ENCODE data around the gene PITX3.
"Not testable (repeated sequence)": the region's sequence is repeated elsewhere in the genome, so short reads cannot be mapped to it uniquely, and the experiment has no call there.

The PITX3 gene

DNA sequence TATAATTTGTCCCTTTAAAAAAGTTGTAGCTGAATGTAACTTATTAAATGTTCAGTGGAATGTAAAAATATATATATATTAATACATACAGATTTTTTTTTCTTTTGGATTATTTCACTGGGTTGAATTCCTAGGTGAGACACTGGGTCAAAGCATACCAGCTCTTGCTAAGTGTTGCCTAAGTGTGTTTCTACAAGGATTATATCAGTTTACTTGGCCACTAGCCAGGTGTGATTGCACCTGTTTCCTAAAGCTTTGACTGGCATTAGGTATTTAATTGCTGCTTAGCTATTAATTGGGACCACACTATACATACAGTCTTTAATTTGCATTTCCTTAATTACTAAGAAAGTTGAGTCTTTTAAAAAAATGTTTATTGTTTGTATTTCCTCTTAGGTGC lies 20.7 kb downstream of the PITX3 start:
- TF ChIP-seq POLR2AphosphoS5 (IDR thresholded peaks at IDR 0.05; ENCODE audit: low read depth, low read length) (no peak), TAF1 (IDR thresholded peaks at IDR 0.05; ENCODE audit: borderline replicate concordance, low read depth, low read length) (no peak), POLR2A (IDR thresholded peaks at IDR 0.05; ENCODE audit: low read depth, low read length) (no peak)

DNA sequence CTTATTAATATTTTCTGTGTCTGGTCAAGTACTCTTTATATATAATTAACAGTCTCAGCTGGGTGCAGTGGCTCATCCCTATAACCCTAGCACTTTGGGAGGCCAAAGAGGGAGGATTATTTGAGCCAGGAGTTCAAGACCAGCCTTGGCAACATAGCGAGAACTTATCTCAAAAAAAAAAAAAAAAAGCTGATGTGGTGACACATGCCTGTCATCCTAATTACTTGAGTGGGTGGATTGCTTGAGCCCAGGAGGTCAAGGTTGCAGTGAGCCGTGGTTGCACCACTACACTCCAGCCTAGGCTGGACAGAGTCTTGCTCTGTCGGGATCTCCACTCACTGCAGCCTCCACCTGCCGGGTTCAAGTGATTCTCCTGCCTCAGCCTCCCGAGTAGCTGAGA lies 21.9 kb downstream of the PITX3 start:
- no peak for FAIRE-seq
- no peak for TF ChIP-seq TAF1 (IDR thresholded peaks at IDR 0.05; ENCODE audit: borderline replicate concordance, low read depth, low read length)
- TF ChIP-seq POLR2A (IDR thresholded peaks at IDR 0.05; ENCODE audit: low read depth, low read length): no peak
- no peak for TF ChIP-seq POLR2AphosphoS5 (IDR thresholded peaks at IDR 0.05; ENCODE audit: low read depth, low read length)

More for the DNA sequence above, 20.7 kb downstream of the PITX3 start:
- FAIRE-seq: no peak
- DNase-seq (ENCODE audit: insufficient read length): no peak

DNA sequence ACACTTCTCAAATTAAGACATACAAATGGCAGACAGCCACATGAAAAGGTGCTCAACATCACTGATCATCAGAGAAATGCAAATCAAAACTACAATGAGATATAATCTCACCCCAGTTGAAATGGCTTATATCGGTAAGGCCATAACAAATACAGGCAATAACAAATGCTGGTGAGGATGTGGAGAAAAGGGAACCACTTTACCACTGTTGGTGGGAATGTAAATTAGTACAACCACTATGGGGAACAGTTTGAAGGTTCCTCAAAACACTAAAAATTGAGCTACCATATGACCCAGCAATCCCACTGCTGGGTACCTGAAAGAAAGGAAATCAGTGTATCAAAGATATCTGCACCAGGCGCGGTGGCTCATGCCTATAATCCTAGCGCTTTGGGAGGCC lies 27.7 kb downstream of the PITX3 start:
- not testable (repeated sequence) for DNase-seq (ENCODE audit: insufficient read length); FAIRE-seq

More for the DNA sequence above, 21.9 kb downstream of the PITX3 start:
- no peak for DNase-seq (ENCODE audit: insufficient read length)

DNA sequence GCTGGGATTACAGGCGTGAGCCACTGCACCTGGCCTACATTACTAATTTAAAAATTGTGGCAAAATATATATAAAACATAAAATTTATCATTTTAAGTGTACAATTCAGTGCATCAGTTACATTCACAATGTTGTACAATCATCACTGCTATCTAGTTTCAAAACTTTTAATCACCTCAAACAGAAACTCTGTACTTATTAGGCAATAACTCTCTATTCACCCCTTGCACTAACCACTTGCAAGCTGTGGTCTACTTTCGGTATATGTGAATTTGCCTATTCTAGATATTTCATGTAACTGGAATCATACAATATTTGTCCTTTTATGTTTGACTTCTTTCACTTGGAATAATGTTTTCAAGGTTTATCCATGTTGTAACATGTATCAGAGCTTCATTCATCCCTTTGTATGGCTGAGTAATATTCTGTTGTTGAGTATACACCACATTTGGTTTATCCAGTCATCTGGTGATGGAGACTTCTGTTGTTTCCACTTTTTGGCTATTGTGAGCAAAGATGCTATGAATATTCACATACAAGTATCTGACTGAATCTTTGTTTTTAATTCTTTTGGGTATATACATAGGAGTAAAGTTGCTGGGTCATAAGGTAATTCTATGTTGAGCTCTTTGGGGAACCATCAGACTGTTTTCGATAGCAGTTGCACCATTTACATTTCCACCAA lies 29.6 kb downstream of the PITX3 start:
- no peak for DNase-seq (ENCODE audit: insufficient read length)
- FAIRE-seq: no peak
- no peak for TF ChIP-seq POLR2A (IDR thresholded peaks at IDR 0.05; ENCODE audit: low read depth, low read length)

DNA sequence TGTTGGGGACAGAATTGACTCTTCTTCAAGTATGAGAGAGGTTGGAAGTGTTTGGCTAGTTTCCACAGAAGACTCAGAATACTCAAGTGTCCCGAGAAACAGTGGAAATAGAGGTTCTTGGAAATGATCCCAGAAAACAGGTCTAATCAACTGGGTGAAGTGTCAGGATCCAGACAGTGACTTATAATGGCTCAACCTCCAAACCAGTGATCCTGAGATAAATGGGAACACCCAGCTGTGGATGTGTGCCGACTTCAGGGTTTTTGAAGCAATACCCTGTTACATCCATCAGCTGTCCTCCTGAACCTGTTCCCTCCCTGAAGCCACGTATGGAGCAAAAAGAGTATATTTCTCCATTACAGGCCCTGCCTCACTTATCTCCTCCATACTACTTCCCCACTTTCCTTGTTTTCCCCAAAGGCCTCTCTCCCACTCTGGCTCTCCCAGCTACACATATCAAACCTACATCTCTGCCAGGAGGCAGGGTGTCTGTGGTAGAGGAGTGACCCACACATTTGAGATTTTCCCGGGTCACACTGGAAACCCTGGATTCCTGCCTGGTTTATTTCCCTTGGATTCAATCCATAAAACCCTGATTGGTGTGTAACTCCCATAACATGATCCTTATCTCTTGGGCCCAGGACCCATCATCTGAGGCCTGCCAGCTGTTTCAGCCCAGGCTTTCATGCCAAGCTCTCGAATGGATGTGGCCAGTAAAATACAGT lies 32.8 kb downstream of the PITX3 start:
- TF ChIP-seq POLR2A (IDR thresholded peaks at IDR 0.05; ENCODE audit: low read depth, low read length): no peak
- no peak for TF ChIP-seq POLR2AphosphoS5 (IDR thresholded peaks at IDR 0.05; ENCODE audit: low read depth, low read length)
- TF ChIP-seq TAF1 (IDR thresholded peaks at IDR 0.05; ENCODE audit: borderline replicate concordance, low read depth, low read length): no peak
- FAIRE-seq (no peak), DNase-seq (ENCODE audit: insufficient read length) (no peak)

DNA sequence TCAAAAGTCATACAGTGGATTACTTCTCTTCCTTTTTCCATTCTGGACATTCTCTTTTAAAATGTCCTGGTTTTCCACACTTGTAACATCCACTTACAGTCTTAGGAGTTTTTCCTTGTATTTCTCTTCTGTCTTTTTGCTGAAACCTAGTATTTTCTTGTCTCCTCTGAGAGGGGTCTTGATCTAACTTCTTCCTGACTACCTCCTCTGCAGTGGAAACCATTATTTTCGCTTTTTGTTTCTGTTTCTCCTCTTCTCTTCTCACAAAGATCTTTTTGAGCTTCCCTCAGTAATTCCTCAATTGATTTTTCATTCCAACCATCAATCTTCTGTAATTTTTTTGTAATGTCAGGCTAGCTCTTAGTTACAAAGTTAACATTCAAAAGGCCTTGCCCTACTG lies 38.9 kb downstream of the PITX3 start:
- DNase-seq (ENCODE audit: insufficient read length) (no peak), FAIRE-seq (no peak)
- TF ChIP-seq POLR2AphosphoS5 (IDR thresholded peaks at IDR 0.05; ENCODE audit: low read depth, low read length) (no peak), POLR2A (IDR thresholded peaks at IDR 0.05; ENCODE audit: low read depth, low read length) (no peak), TAF1 (IDR thresholded peaks at IDR 0.05; ENCODE audit: borderline replicate concordance, low read depth, low read length) (no peak)

DNA sequence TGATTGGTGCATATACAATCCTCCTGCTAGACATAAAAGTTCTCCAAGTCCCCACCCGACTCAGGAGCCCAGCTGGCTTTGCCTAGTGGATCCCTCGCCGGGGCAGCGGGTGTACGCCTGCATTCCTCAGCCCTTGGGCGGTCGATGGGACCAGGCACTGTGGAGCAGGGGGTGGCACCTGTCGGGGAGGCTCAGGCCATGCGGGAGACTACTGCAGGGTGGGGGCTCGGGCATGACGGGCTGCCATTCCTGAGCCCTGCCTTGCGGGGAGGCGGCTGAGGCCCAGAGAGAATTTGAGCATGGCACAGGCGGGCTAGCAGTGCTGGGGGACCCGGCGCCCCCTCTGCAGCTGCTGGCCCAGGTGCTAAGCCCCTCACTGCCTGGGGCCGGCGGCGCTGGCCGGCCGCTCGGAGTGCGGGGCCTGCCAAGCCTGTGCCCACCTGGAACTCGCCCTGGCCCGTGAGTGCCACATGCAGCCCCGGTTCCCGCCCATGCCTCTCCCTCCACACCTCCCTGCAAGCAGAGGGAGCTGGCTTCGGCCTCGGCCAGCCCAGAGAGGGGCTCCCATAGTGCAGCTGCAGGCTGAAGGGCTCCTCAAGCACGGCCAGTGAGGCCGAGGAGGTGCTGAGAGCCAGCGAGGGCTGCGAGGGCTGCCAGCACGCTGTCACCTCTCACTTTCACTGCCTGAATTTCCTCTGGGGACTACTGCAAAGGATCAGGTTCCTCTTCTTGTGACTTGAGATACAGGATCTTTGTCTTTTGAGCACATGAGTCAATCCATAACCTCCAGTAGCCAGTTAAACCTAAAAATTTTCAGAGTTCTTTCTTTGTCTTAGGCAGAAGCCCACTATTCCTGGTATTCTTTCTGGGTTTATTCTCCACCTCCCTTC lies 40.3 kb downstream of the PITX3 start:
- DNase-seq (ENCODE audit: insufficient read length): no peak
- FAIRE-seq: no peak
- TF ChIP-seq POLR2A (IDR thresholded peaks at IDR 0.05; ENCODE audit: low read depth, low read length) (no peak), POLR2AphosphoS5 (IDR thresholded peaks at IDR 0.05; ENCODE audit: low read depth, low read length) (no peak), TAF1 (IDR thresholded peaks at IDR 0.05; ENCODE audit: borderline replicate concordance, low read depth, low read length) (no peak)

DNA sequence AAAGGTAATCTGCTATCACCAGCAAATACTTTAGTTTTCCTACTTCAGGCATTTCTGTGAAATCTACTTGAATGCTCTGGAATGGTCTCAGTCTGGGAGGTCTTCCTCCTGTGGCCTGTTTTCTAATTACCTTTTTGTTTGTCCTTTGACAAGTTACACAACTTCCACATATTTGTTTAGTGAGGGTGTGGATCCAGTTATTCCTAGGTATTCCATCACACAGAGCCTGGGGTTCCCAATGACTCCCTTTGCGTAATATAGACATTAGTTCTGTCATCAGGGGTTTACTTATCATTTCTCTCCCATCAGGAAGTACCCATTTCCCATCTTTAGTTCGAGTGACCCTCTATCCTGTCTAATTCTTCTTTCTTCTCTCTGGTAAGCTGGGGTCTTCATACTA lies 43.3 kb downstream of the PITX3 start:
- no peak for TF ChIP-seq POLR2AphosphoS5 (IDR thresholded peaks at IDR 0.05; ENCODE audit: low read depth, low read length)
- no peak for TF ChIP-seq TAF1 (IDR thresholded peaks at IDR 0.05; ENCODE audit: borderline replicate concordance, low read depth, low read length)
- TF ChIP-seq POLR2A (IDR thresholded peaks at IDR 0.05; ENCODE audit: low read depth, low read length): no peak
- FAIRE-seq: no peak
- DNase-seq (ENCODE audit: insufficient read length): no peak

DNA sequence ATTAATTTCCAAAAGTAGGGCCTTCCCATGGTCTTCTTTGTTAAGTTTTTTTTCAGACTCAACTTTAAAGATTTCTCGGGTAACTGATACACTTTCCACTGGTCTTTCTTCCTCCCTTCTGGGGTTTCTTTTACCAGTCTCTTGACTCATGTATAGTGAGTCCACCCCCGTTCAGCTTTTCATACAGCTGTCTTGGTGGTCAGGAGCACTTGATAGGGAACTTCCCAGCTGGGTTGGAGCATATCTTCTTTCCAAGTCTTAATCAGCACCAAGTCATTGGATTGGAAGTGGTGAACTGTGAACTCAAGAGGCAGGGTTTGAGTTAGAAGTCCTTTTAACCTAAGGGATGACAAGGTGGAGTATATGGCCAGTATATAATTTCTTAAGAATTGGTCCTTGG lies 44.4 kb downstream of the PITX3 start:
- no peak for FAIRE-seq
- no peak for TF ChIP-seq TAF1 (IDR thresholded peaks at IDR 0.05; ENCODE audit: borderline replicate concordance, low read depth, low read length)
- TF ChIP-seq POLR2AphosphoS5 (IDR thresholded peaks at IDR 0.05; ENCODE audit: low read depth, low read length): no peak
- TF ChIP-seq POLR2A (IDR thresholded peaks at IDR 0.05; ENCODE audit: low read depth, low read length): no peak
- no peak for DNase-seq (ENCODE audit: insufficient read length)

DNA sequence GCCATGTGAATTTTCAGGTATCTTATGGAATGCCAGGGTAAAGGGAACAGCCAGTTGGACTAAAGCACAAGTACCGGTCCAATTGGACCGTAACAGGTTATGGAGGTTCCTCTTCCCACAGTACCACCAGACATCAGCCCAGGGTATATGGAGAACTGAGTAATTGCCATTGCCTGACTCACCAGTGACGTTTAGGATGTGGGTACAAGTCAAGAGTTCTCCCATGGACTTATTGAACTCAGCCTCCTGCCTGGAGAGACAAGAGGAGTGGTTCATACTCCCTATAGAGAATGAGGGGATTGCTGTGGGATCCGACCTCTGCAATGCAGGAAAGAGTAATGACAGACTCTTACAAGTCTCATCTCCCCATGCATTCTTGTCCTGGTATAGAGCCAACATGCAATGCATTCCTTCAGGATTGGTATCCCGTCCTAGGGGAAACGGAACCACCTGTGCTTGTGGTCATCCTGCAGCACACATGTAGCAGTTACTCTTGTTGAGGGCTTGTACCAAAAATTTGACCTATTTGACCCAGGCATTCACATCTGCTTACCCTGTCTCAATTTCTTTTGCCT lies 45.9 kb downstream of the PITX3 start:
- DNase-seq (ENCODE audit: insufficient read length) (no peak), FAIRE-seq (no peak)
- no peak for TF ChIP-seq TAF1 (IDR thresholded peaks at IDR 0.05; ENCODE audit: borderline replicate concordance, low read depth, low read length)

DNA sequence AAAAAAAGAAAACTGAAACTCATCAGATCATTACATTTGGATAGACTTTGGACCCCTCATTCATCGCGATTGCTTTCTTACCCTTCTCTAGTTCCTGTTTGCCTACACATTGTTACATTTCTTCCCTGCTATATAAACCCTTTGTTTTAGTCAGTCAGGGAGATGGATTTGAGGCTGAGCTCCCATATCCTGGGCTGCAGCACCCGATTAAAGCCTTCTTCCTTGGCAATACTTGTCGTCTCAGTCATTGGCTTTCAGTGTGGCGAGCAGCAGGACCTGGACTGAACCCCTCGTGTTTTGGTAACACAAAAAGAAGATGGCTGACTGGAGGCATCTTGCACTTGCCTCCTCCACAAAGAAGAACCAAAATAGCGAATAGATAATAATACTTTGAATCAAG lies 49.4 kb downstream of the PITX3 start:
- FAIRE-seq: no peak
- no peak for DNase-seq (ENCODE audit: insufficient read length)
- TF ChIP-seq POLR2AphosphoS5 (IDR thresholded peaks at IDR 0.05; ENCODE audit: low read depth, low read length) (no peak), POLR2A (IDR thresholded peaks at IDR 0.05; ENCODE audit: low read depth, low read length) (no peak), TAF1 (IDR thresholded peaks at IDR 0.05; ENCODE audit: borderline replicate concordance, low read depth, low read length) (no peak)

DNA sequence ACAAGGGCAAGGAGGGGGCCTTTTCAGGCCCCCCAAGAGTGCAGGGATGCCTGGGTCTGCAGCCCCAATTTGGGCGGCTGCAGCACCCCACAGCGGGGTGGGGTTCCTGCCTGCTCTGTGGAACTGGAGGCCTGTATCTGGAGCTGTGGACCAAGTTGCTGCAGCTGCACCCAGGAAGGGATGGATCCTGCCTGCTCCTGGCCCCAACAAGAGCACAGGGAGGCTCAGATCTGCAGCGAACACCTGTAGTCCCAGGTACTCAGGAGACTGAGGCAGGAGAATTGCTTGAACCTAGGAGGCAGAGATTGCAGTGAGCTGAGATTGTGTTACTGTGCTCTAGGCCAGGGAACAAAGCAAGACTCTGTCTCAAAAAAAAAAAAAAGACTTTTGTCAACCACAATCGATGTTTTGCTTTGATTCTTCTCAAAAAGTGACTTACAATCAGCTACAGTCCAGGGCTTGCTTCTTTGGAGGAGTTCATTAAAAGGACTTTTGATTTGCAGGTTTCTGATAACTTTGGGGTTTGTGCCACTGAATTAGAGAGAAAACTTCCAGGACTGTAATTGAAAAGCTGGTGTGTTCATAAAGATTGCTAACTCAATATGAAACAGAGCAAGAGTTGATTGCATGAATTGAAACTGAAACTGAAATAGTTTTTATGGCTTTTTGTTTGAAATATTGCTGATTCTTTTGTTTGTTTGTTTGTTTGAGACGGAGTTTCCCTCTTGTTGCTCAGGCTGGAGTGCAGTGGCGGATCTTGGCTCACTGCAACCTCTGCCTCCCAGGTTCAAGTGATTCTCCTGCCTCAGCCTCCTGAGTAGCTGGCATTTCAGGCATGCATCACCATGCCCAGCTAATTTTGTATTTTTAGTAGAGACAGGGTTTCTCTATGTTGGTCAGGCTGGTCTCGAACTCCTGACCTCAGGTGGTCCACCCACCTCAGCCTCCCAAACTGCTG lies 52.1 kb downstream of the PITX3 start:
- FAIRE-seq: peak; percentile 30
- DNase-seq (ENCODE audit: insufficient read length): not testable (repeated sequence)
